ENCODE data around the gene CHCHD10. TPM values are rescaled to one million over a fixed set of nuclear protein-coding genes. Genes with fewer than 3 reads are reported as not detected.

CHCHD10 gene
- total RNA-seq, 1 experiment from 2014 or later: 86.0 TPM

DNA sequence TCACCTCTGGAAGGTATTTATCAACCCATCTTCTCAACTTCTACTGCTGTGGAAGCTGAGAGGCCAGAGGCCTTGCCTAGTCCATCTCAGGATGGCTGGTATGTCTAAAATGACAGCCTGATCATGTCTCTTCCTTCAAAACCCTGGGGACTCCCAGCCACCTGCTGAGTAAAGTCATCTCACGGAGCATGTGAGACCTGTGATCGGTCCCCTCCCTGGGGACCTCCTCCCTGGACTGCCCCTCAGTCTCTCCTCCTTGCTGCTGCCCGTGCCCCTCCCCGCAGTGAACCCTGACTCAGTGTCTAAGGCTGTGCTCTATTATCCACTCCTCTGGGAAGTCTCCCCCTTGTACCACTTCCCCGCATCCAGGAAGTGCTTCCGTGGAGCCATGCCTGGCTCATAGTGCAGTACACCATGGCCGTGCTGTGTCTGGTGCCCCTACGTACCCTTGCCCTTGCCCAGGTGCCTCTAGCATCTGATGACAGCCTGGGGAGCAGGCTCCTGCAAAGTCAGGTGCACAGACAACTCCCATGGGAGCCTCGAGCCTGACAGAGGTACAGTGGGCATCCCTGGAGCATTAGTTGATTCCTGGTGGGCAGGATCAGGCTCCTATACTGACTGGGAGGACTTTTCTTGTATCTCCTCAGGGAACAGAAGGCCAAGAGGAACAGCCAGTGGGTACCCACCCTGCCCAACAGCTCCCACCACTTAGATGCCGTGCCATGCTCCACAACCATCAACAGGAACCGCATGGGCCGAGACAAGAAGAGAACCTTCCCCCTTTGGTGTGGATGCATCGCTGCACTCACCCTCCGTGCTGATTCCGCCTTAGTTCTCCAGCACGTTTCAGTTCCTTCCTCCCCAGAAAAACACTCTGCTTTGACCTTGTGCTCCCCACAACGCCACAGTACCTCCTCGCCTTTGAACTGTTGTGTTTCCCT, 32.8 kb upstream of the CHCHD10 start:
- no peaks in the 10 kb centered on the region for H3K27me3 Mint-ChIP-seq (ENCODE audit: insufficient read depth, unreplicated experiment)
- POLR2A ChIA-PET: no interaction called here
- CTCF ChIA-PET: no interaction called here
- no TSS peak for BruUV-seq (replicated peaks)
- H3K4me3 Mint-ChIP-seq (ENCODE audit: unreplicated experiment): no peak overlapping the region
- H3K4me1 Mint-ChIP-seq (ENCODE audit: insufficient read depth, unreplicated experiment): no peaks in the 10 kb centered on the region
- peak overlapping the region; percentile 18 for H3K27ac Mint-ChIP-seq (ENCODE audit: low read depth, unreplicated experiment)
- no peak for DNase-seq (ENCODE audit: unreplicated experiment)
- peaks cover 90% of the 10 kb centered on the region for H3K36me3 Mint-ChIP-seq (ENCODE audit: insufficient read depth, unreplicated experiment)
- intact Hi-C loops (cut with micrococcal nuclease): no loop called here
- no peak for TF ChIP-seq CTCF (IDR thresholded peaks at IDR 0.05; ENCODE audit: unreplicated experiment)
- no peaks in the 10 kb centered on the region for H3K9me3 Mint-ChIP-seq (ENCODE audit: unreplicated experiment)

DNA sequence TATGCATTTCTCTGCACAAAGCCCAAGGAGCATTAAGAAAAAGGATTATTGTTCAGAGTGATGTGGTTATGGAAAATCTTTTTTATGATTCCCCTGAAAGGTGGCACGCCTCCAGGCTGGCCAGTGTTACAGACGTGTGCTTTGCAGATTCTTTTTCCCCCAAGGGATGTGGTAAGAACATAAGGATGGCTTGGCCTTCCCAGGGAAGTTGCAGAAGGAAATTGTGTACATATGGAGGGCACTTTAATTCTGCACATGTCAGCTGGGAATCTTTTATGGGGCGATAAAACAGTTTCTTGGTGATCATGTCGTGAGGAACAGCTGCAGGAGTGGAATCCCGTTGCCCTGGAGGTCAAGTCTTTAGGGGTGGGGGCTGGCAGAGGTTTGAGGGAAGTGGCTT, 28.7 kb upstream of the CHCHD10 start:
- TF ChIP-seq CTCF (IDR thresholded peaks at IDR 0.05; ENCODE audit: unreplicated experiment): no peak
- H3K9me3 Mint-ChIP-seq (ENCODE audit: unreplicated experiment): no peaks in the 10 kb centered on the region
- H3K27me3 Mint-ChIP-seq (ENCODE audit: insufficient read depth, unreplicated experiment): no peaks in the 10 kb centered on the region
- no peak for DNase-seq (ENCODE audit: unreplicated experiment)
- H3K4me3 Mint-ChIP-seq (ENCODE audit: unreplicated experiment): no peak overlapping the region
- no peaks in the 10 kb centered on the region for H3K4me1 Mint-ChIP-seq (ENCODE audit: insufficient read depth, unreplicated experiment)
- BruUV-seq (replicated peaks): no TSS peak
- CTCF ChIA-PET: no interaction called here
- H3K36me3 Mint-ChIP-seq (ENCODE audit: insufficient read depth, unreplicated experiment): peaks cover 99% of the 10 kb centered on the region
- H3K27ac Mint-ChIP-seq (ENCODE audit: low read depth, unreplicated experiment): no peak overlapping the region
- POLR2A ChIA-PET: no interaction called here
- intact Hi-C loops (cut with micrococcal nuclease): no loop called here

DNA sequence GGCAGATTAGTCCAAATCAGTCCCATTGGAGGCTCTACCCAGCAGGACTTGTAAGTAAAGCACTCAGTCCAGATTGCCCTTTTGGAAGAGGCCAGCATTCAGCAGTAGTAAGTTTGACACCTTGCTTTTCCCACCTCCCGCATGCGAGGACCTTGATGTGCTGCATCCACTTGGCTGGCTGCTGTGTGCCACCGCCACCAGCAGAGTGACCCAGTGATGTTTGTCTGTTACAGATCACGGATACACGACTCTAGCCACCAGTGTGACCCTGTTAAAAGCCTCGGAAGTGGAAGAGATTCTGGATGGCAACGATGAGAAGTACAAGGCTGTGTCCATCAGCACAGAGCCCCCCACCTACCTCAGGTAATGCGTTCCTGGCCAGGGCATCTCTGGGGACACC, 25.6 kb upstream of the CHCHD10 start:
- POLR2A ChIA-PET: no interaction called here
- H3K36me3 Mint-ChIP-seq (ENCODE audit: insufficient read depth, unreplicated experiment): peaks cover 73% of the 10 kb centered on the region
- CTCF ChIA-PET: no interaction called here

More for the DNA sequence above, 25.6 kb upstream of the CHCHD10 start:
- no peak for DNase-seq (ENCODE audit: unreplicated experiment)
- intact Hi-C loops (cut with micrococcal nuclease): no loop called here
- no peaks in the 10 kb centered on the region for H3K9me3 Mint-ChIP-seq (ENCODE audit: unreplicated experiment)
- BruUV-seq (replicated peaks): no TSS peak
- no peaks in the 10 kb centered on the region for H3K27me3 Mint-ChIP-seq (ENCODE audit: insufficient read depth, unreplicated experiment)
- no peak overlapping the region for H3K27ac Mint-ChIP-seq (ENCODE audit: low read depth, unreplicated experiment)
- TF ChIP-seq CTCF (IDR thresholded peaks at IDR 0.05; ENCODE audit: unreplicated experiment): no peak
- peaks cover 9% of the 10 kb centered on the region for H3K4me1 Mint-ChIP-seq (ENCODE audit: insufficient read depth, unreplicated experiment)
- H3K4me3 Mint-ChIP-seq (ENCODE audit: unreplicated experiment): no peak overlapping the region
